HL-60 (cell line): ENCODE data around the gene USP40.

ENCODE experiments used
- CTCF ChIP-seq: IDR thresholded peaks from one replicate; pipeline ENCODE4 v1.5.1; 2011; ENCODE audit warnings: low read length, control low read depth, inconsistent platforms; ENCODE audit not compliant: insufficient read depth
- POLR2AphosphoS5 ChIP-seq: IDR thresholded peaks from 2 replicates; pipeline ENCODE4 v1.6.1; 2012; ENCODE audit warnings: low read depth

- no peak for TF ChIP-seq POLR2AphosphoS5
- TF ChIP-seq CTCF, result no peak
Measured at GRCh38 chr2:233605680-233606079, 39.1 kb upstream of the USP40 start.
